ENCODE measurements around the gene SLC16A3. TPM values are rescaled to one million over a fixed set of nuclear protein-coding genes. Genes with fewer than 3 reads are reported as not detected.
A peak's percentile ranks its signal among the peaks of the same experiment; 100 is the strongest.

Gene SLC16A3
- total and polyA plus RNA-seq, 9 of the 15 experiments (the other 6 are each of a cell fraction or from before 2014, with no cell fraction given), result 0.11 to 5.4 (median 1.2) TPM; not detected in 2

GRCh38 chr17:82283208-82283749, 54.4 kb downstream of the SLC16A3 start (continued):
- TF ChIP-seq NEUROD1 (IDR thresholded peaks at IDR 0.05; ENCODE audit: borderline replicate concordance, low read depth, low read length, partially characterized antibody), result no peak
- no peak for TF ChIP-seq XRCC5 (IDR thresholded peaks at IDR 0.05; ENCODE audit: low read depth, low read length)
- no peak for TF ChIP-seq ZBTB49 (CRISPR knock-in tag; IDR thresholded peaks at IDR 0.05; ENCODE audit: borderline replicate concordance)
- TF ChIP-seq ZNF507 (tag; conservative IDR thresholded peaks at IDR 0.05), result no peak
- TF ChIP-seq ZEB2 (IDR thresholded peaks at IDR 0.05), result no peak
- TF ChIP-seq CBX8 (IDR thresholded peaks at IDR 0.05; ENCODE audit: borderline replicate concordance, extremely low read depth, low read depth, low read length, poor library complexity, severe bottlenecking), result no peak
- TF ChIP-seq SREBF1 (IDR thresholded peaks at IDR 0.05; ENCODE audit: borderline replicate concordance, low read depth, low read length), result no peak
- peak; percentile 82 for TF ChIP-seq JUND (IDR thresholded peaks at IDR 0.05; ENCODE audit: borderline replicate concordance, low read depth, low read length)
- TF ChIP-seq JUND (tag; IDR thresholded peaks at IDR 0.05; ENCODE audit: borderline replicate concordance, low read depth, low read length), result peak; percentile 67; the same call in 2 of the 3 replicates
- TF ChIP-seq BHLHE40 (IDR thresholded peaks at IDR 0.05; ENCODE audit: low read length), result no peak
- TF ChIP-seq CREB5 (CRISPR knock-in tag; IDR thresholded peaks at IDR 0.05), result no peak
- TF ChIP-seq MYC (IDR thresholded peaks at IDR 0.05; ENCODE audit: low read depth, low read length), result no peak
- no peak for TF ChIP-seq MYC (CRISPR knock-in tag; IDR thresholded peaks at IDR 0.05; ENCODE audit: borderline replicate concordance, low read depth)
- TF ChIP-seq CBFB (CRISPR knock-in tag; IDR thresholded peaks at IDR 0.05), result no peak
- no peak for TF ChIP-seq CREB1 (IDR thresholded peaks at IDR 0.05)
- no peak for TF ChIP-seq CREB1 (CRISPR knock-in tag; IDR thresholded peaks at IDR 0.05)
- no peak for TF ChIP-seq GTF2A2 (tag; IDR thresholded peaks at IDR 0.05)
- TF ChIP-seq CHD2 (IDR thresholded peaks at IDR 0.05; ENCODE audit: low read depth, low read length), result no peak
- peak; percentile 49 for TF ChIP-seq NFE2 (IDR thresholded peaks at IDR 0.05; ENCODE audit: low read depth)
- no peak for TF ChIP-seq ZNF354B (CRISPR knock-in tag; IDR thresholded peaks at IDR 0.05)
- peak; percentile 97 for TF ChIP-seq ZFP36 (IDR thresholded peaks at IDR 0.05; ENCODE audit: low read depth, low read length, partially characterized antibody)
- no peak for TF ChIP-seq ELK3 (CRISPR knock-in tag; IDR thresholded peaks at IDR 0.05)
- TF ChIP-seq MYBL2 (IDR thresholded peaks at IDR 0.05; ENCODE audit: low read depth), result no peak
- no peak for TF ChIP-seq MYBL2 (CRISPR knock-in tag; IDR thresholded peaks at IDR 0.05; ENCODE audit: borderline replicate concordance)
- TF ChIP-seq POLR2H (tag; IDR thresholded peaks at IDR 0.05; ENCODE audit: low read depth), result no peak
- TF ChIP-seq SMARCC2 (IDR thresholded peaks at IDR 0.05; ENCODE audit: low read depth), result no peak
